ENCODE measurements around the gene ARMC9. TPM values are rescaled to one million over a fixed set of nuclear protein-coding genes. Genes with fewer than 3 reads are reported as not detected.

The ARMC9 gene
- total and polyA plus RNA-seq, 7 donors, result 1.4 to 18.4 (median 2.2) TPM

- WGBS, 3 donors, result 83 to 87% (median 84%) methylated on average over 5 of the region's 5 CpGs
- DNase-seq (no peak), ATAC-seq (no peak)
- intact Hi-C loops (cut with DNase I), result no loop called here
- H3K27ac ChIP-seq, result no peak overlapping the region
- TF ChIP-seq, protein P1, sequence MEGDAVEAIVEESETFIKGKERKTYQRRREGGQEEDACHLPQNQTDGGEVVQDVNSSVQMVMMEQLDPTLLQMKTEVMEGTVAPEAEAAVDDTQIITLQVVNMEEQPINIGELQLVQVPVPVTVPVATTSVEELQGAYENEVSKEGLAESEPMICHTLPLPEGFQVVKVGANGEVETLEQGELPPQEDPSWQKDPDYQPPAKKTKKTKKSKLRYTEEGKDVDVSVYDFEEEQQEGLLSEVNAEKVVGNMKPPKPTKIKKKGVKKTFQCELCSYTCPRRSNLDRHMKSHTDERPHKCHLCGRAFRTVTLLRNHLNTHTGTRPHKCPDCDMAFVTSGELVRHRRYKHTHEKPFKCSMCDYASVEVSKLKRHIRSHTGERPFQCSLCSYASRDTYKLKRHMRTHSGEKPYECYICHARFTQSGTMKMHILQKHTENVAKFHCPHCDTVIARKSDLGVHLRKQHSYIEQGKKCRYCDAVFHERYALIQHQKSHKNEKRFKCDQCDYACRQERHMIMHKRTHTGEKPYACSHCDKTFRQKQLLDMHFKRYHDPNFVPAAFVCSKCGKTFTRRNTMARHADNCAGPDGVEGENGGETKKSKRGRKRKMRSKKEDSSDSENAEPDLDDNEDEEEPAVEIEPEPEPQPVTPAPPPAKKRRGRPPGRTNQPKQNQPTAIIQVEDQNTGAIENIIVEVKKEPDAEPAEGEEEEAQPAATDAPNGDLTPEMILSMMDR (IDR thresholded peaks at IDR 0.05), result no peak
- no peaks in the 10 kb centered on the region for H3K27me3 ChIP-seq (ENCODE audit: insufficient read depth in 3 of 3, low read length in 2 of 3)
- H3K9me3 ChIP-seq, result no peaks in the 10 kb centered on the region
- no peaks in the 10 kb centered on the region for H3K4me1 ChIP-seq
- H3K36me3 ChIP-seq (ENCODE audit: insufficient read depth in 1 of 2, low read depth in 1 of 2), result no peaks in the 10 kb centered on the region
- no peak overlapping the region for H3K4me3 ChIP-seq
These were observed 89.3 kb downstream of the ARMC9 start for GRCh38 chr2:231287696-231288095.

GRCh38 chr2:231288590-231288989, 90.2 kb downstream of the ARMC9 start:
- Histone ChIP-seq H3K27ac (no peak overlapping the region), H3K4me1 (no peaks in the 10 kb centered on the region), H3K27me3 (ENCODE audit: insufficient read depth in 3 of 3, low read length in 2 of 3) (no peaks in the 10 kb centered on the region), H3K9me3 (no peaks in the 10 kb centered on the region), H3K4me3 (no peak overlapping the region), H3K36me3 (ENCODE audit: insufficient read depth in 1 of 2, low read depth in 1 of 2) (no peaks in the 10 kb centered on the region)
- 85 to 97% (median 91%) methylated on average over 7 of the region's 7 CpGs for WGBS, 3 donors
- ATAC-seq (no peak), DNase-seq (no peak)
- intact Hi-C loops (cut with DNase I), result no loop called here
- TF ChIP-seq, protein P1 (IDR thresholded peaks at IDR 0.05), result no peak

- no peak for DNase-seq
- Histone ChIP-seq H3K36me3 (ENCODE audit: insufficient read depth in 1 of 2, low read depth in 1 of 2) (no peaks in the 10 kb centered on the region), H3K27me3 (ENCODE audit: insufficient read depth in 3 of 3, low read length in 2 of 3) (no peaks in the 10 kb centered on the region), H3K9me3 (no peaks in the 10 kb centered on the region), H3K4me3 (no peak overlapping the region), H3K4me1 (no peaks in the 10 kb centered on the region), H3K27ac (no peak overlapping the region)
- TF ChIP-seq, protein P1 (IDR thresholded peaks at IDR 0.05), result no peak
- intact Hi-C loops (cut with DNase I), result no loop called here
- ATAC-seq, result no peak
- 57 to 68% (median 63%) methylated on average over 2 of the region's 2 CpGs for WGBS, 3 donors
These were observed 92.0 kb downstream of the ARMC9 start for GRCh38 chr2:231290321-231291015.

GRCh38 chr2:231292472-231293134, 94.2 kb downstream of the ARMC9 start:
- Histone ChIP-seq H3K27ac (no peak overlapping the region), H3K36me3 (ENCODE audit: insufficient read depth in 1 of 2, low read depth in 1 of 2) (no peaks in the 10 kb centered on the region), H3K9me3 (no peaks in the 10 kb centered on the region), H3K4me1 (no peaks in the 10 kb centered on the region), H3K27me3 (ENCODE audit: insufficient read depth in 3 of 3, low read length in 2 of 3) (no peaks in the 10 kb centered on the region), H3K4me3 (no peak overlapping the region)
- 86 to 91% (median 91%) methylated on average over 8 of the region's 8 CpGs for WGBS, 3 donors
- DNase-seq (no peak), ATAC-seq (no peak)
- TF ChIP-seq, protein P1 (IDR thresholded peaks at IDR 0.05), result no peak
- intact Hi-C loops (cut with DNase I), result no loop called here

Measured in psoas muscle (tissue), 8 donors.